ENCODE results near the gene DUOXA2.

The DUOXA2 gene

DNA sequence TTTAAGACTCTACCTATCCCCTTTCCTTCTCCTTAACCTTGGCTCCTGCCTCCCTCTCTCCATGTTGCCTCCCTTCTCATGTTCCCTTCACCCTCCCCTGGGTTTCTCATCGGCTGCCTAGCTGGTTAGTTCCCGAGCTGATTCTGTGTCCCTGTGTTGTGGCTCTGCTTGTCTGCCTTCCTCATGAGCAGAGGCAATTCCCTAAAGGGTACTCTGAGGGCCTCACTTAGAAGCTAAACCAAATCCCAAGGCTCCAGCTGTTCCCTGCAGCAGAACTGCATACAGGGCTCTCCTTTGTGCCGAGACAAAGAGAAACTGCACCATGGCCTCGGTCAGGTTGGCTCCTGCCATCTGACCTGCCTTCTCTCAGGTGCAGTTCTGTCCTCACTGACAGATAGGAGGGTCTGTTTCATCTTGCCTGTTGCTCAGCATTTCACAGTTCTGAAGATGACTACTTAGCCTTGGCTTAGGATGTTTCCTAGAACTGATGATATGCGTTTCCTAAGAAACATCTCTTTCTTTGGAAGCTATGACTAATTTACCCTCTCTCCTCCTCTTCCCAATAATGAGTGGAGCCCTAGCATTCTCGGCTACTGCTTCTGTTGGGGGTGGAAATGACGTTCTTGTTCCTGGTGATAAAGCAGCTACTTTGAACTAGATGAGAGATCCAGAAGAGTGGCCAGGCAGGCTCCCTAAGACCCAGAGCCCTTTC lies 42.8 kb downstream of the DUOXA2 start:
- TF ChIP-seq, protein P1, sequence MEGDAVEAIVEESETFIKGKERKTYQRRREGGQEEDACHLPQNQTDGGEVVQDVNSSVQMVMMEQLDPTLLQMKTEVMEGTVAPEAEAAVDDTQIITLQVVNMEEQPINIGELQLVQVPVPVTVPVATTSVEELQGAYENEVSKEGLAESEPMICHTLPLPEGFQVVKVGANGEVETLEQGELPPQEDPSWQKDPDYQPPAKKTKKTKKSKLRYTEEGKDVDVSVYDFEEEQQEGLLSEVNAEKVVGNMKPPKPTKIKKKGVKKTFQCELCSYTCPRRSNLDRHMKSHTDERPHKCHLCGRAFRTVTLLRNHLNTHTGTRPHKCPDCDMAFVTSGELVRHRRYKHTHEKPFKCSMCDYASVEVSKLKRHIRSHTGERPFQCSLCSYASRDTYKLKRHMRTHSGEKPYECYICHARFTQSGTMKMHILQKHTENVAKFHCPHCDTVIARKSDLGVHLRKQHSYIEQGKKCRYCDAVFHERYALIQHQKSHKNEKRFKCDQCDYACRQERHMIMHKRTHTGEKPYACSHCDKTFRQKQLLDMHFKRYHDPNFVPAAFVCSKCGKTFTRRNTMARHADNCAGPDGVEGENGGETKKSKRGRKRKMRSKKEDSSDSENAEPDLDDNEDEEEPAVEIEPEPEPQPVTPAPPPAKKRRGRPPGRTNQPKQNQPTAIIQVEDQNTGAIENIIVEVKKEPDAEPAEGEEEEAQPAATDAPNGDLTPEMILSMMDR (IDR thresholded peaks at IDR 0.05; ENCODE audit: poor library complexity, severe bottlenecking) = no peak
- ATAC-seq (ENCODE audit: low read depth) = peak; percentile 51
- no peak for DNase-seq (ENCODE audit: low spot score)
- H3K4me3 ChIP-seq (ENCODE audit: severe bottlenecking) = no peak overlapping the region
- peaks cover 14% of the 10 kb centered on the region for H3K4me1 ChIP-seq (ENCODE audit: insufficient read depth, poor library complexity, severe bottlenecking)
- H3K27ac ChIP-seq (ENCODE audit: poor library complexity, severe bottlenecking) = peak overlapping the region; percentile 34
- H3K27me3 ChIP-seq (ENCODE audit: insufficient read depth, poor library complexity, severe bottlenecking) = no peaks in the 10 kb centered on the region
- H3K36me3 ChIP-seq (ENCODE audit: low read depth) = no peaks in the 10 kb centered on the region
- H3K9me3 ChIP-seq (ENCODE audit: severe bottlenecking) = no peaks in the 10 kb centered on the region

DNA sequence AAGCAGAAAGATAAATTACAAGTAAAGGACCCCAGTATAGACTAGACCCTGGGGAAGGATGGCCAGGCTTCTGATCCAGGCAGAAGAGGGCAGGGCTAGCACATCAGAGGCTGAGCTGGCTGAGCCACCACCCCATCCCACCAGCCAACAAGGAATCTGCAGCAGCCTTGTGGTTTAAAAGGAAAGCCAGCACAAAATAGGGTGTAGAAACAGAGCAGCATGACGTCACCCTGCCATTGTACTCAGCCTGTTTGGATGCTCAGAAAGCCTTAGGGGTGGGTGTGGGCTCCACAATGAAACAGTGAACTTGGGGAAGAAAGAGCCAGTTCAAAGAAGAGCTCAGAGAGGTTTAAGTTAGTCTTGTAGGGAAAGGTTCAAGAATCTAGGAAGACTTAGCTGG lies 43.8 kb downstream of the DUOXA2 start:
- TF ChIP-seq, protein P1 (IDR thresholded peaks at IDR 0.05; ENCODE audit: poor library complexity, severe bottlenecking) = no peak
- Histone ChIP-seq H3K4me1 (ENCODE audit: insufficient read depth, poor library complexity, severe bottlenecking) (peaks cover 25% of the 10 kb centered on the region), H3K27me3 (ENCODE audit: insufficient read depth, poor library complexity, severe bottlenecking) (no peaks in the 10 kb centered on the region), H3K27ac (ENCODE audit: poor library complexity, severe bottlenecking) (peak overlapping the region; percentile 34), H3K9me3 (ENCODE audit: severe bottlenecking) (no peaks in the 10 kb centered on the region), H3K36me3 (ENCODE audit: low read depth) (no peaks in the 10 kb centered on the region), H3K4me3 (ENCODE audit: severe bottlenecking) (no peak overlapping the region)
- peak; percentile 62 for ATAC-seq (ENCODE audit: low read depth)
- peak; percentile 91 for DNase-seq (ENCODE audit: low spot score)

DNA sequence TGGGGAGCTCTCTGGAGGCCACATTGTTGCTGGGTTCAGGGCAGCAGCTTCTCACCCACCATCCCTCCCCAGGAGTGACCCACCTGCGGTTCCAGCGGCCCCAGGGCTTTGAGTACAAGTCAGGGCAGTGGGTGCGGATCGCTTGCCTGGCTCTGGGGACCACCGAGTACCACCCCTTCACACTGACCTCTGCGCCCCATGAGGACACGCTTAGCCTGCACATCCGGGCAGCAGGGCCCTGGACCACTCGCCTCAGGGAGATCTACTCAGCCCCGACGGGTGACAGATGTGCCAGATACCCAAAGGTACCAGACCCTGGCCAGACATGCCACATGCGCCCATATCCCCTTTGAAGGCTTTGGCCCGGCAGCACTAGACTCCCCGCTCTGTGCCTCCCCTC lies 47.5 kb downstream of the DUOXA2 start:
- TF ChIP-seq, protein P1 (IDR thresholded peaks at IDR 0.05; ENCODE audit: poor library complexity, severe bottlenecking) = no peak
- Histone ChIP-seq H3K9me3 (ENCODE audit: severe bottlenecking) (no peaks in the 10 kb centered on the region), H3K4me3 (ENCODE audit: severe bottlenecking) (no peak overlapping the region), H3K4me1 (ENCODE audit: insufficient read depth, poor library complexity, severe bottlenecking) (peaks cover 30% of the 10 kb centered on the region), H3K27me3 (ENCODE audit: insufficient read depth, poor library complexity, severe bottlenecking) (no peaks in the 10 kb centered on the region), H3K27ac (ENCODE audit: poor library complexity, severe bottlenecking) (peak overlapping the region; percentile 82), H3K36me3 (ENCODE audit: low read depth) (no peaks in the 10 kb centered on the region)
- no peak for DNase-seq (ENCODE audit: low spot score)
- no peak for ATAC-seq (ENCODE audit: low read depth)

DNA sequence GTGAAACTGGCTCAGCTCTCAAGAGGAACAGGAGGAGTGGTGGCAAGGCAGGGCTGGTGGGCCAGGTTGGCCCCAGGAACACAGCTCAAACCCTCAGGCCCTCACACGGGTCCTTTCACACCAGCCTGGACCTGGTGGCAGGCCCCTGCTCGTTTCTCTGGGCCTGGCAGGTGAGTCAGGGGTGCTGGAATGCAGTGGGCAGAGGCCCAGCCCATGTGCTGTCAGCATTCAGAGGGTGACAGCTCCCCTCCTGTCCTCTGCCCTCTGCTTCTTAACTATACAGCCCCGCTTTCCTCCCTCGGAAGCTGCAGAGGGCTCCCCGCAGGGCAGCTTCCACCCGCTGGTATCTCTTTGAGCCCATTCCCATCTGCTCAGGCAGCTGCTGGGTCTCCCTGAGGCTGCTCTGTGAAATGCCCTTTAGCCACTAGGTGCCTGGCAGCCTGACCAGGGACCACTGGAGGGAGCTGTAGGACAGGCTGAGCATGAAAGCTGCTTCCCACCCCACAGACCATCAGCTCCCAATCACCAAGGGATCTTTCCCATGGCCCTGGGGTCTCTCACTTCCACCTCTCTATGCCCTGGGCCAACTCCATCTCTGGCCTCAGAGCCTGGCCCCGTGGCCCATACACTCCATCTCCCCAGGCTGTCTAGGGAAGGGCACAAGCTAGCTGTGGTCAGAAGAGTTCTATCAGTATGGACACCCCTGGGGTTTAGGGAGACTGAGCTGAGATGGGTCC lies 48.8 kb downstream of the DUOXA2 start:
- no peaks in the 10 kb centered on the region for H3K36me3 ChIP-seq (ENCODE audit: low read depth)
- H3K27ac ChIP-seq (ENCODE audit: poor library complexity, severe bottlenecking) = peak overlapping the region; percentile 82
- no peak overlapping the region for H3K4me3 ChIP-seq (ENCODE audit: severe bottlenecking)
- no peaks in the 10 kb centered on the region for H3K9me3 ChIP-seq (ENCODE audit: severe bottlenecking)
- TF ChIP-seq, protein P1 (IDR thresholded peaks at IDR 0.05; ENCODE audit: poor library complexity, severe bottlenecking) = peak; percentile 99
- H3K27me3 ChIP-seq (ENCODE audit: insufficient read depth, poor library complexity, severe bottlenecking) = no peaks in the 10 kb centered on the region
- peaks cover 20% of the 10 kb centered on the region for H3K4me1 ChIP-seq (ENCODE audit: insufficient read depth, poor library complexity, severe bottlenecking)
- peak; percentile 97 for DNase-seq (ENCODE audit: low spot score)
- ATAC-seq (ENCODE audit: low read depth) = peak; percentile 83

DNA sequence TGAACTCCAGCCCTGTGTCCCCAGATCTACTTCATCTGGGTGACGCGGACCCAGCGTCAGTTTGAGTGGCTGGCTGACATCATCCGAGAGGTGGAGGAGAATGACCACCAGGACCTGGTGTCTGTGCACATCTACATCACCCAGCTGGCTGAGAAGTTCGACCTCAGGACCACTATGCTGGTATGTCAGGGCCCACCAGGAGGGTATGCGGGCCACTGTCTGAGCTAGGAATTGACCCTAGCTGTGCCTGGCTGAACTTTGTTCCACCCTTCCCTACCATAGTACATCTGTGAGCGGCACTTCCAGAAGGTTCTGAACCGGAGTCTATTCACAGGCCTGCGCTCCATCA lies 49.4 kb downstream of the DUOXA2 start:
- Histone ChIP-seq H3K27me3 (ENCODE audit: insufficient read depth, poor library complexity, severe bottlenecking) (no peaks in the 10 kb centered on the region), H3K4me3 (ENCODE audit: severe bottlenecking) (no peak overlapping the region), H3K36me3 (ENCODE audit: low read depth) (no peaks in the 10 kb centered on the region), H3K27ac (ENCODE audit: poor library complexity, severe bottlenecking) (peak overlapping the region; percentile 82), H3K9me3 (ENCODE audit: severe bottlenecking) (no peaks in the 10 kb centered on the region), H3K4me1 (ENCODE audit: insufficient read depth, poor library complexity, severe bottlenecking) (peaks cover 15% of the 10 kb centered on the region)
- DNase-seq (ENCODE audit: low spot score) (no peak), ATAC-seq (ENCODE audit: low read depth) (no peak)
- TF ChIP-seq, protein P1 (IDR thresholded peaks at IDR 0.05; ENCODE audit: poor library complexity, severe bottlenecking) = no peak

Measured in RWPE2 (cell line).